Measurements from ENCODE around the gene ALDH2.

GRCh38 chr12:111766608-111767361 lies at the start of gene ALDH2:
- TF ChIP-seq POLR2A (IDR thresholded peaks at IDR 0.05; ENCODE audit: low read depth, low read length) = no peak
- no peak for TF ChIP-seq POLR2AphosphoS5 (IDR thresholded peaks at IDR 0.05; ENCODE audit: low read depth, low read length)
- no peak for TF ChIP-seq PAX5 (IDR thresholded peaks at IDR 0.05; ENCODE audit: insufficient read depth, low read length, severe bottlenecking)
- TF ChIP-seq TAF1 (IDR thresholded peaks at IDR 0.05; ENCODE audit: low read depth, low read length) = no peak
- TF ChIP-seq POU2F2 (IDR thresholded peaks at IDR 0.05; ENCODE audit: low read depth, low read length) = no peak

All from GM12891 (cell line).